WTC11 (cell line): ENCODE data around the gene IAPP.

Experiments used
- SP1 ChIP-seq: sonication (generic); formaldehyde crosslinking; conservative IDR thresholded peaks from 2 replicates; pipeline ENCODE4 v1.8.1; 2022; ENCODE audit warnings: missing genetic modification reagents
- ZNF263 ChIP-seq: sonication (generic); formaldehyde crosslinking; IDR thresholded peaks from 2 replicates; pipeline ENCODE4 v1.8.1; 2022; ENCODE audit warnings: low read depth, mild to moderate bottlenecking, moderate library complexity, missing genetic modification reagents
- TF ChIP-seq, protein P1 (sequence below): fragments of 200-600 bp; IDR thresholded peaks from 2 replicates; pipeline ENCODE4 v1.8.0; 2022; ENCODE audit warnings: antibody characterized with exemption
- TF ChIP-seq, protein P2 (sequence below): sonication (generic); formaldehyde crosslinking; IDR thresholded peaks from 2 replicates; pipeline ENCODE4 v1.8.1; 2022; ENCODE audit warnings: low read depth, missing genetic modification reagents, borderline replicate concordance
- TF ChIP-seq, protein P3 (sequence below): sonication (generic); formaldehyde crosslinking; IDR thresholded peaks from 2 replicates; pipeline ENCODE4 v1.8.1; 2022; ENCODE audit warnings: mild to moderate bottlenecking, missing genetic modification reagents, moderate library complexity, borderline replicate concordance
- TF ChIP-seq, protein P4 (sequence below): fragments of 250-450 bp; sonication (Bioruptor Pico); IDR thresholded peaks from 2 replicates; pipeline ENCODE4 v2.1.2; 2022; ENCODE audit warnings: mild to moderate bottlenecking, moderate library complexity
- TF ChIP-seq, protein P5 (sequence below): sonication (generic); formaldehyde crosslinking; conservative IDR thresholded peaks from 2 replicates; pipeline ENCODE4 v1.8.1; 2022; ENCODE audit warnings: mild to moderate bottlenecking, missing genetic modification reagents
- TF ChIP-seq, protein P6 (sequence below): sonication (generic); formaldehyde crosslinking; IDR thresholded peaks from 2 replicates; pipeline ENCODE4 v1.8.1; 2023; ENCODE audit warnings: mild to moderate bottlenecking, missing genetic modification reagents

DNA sequence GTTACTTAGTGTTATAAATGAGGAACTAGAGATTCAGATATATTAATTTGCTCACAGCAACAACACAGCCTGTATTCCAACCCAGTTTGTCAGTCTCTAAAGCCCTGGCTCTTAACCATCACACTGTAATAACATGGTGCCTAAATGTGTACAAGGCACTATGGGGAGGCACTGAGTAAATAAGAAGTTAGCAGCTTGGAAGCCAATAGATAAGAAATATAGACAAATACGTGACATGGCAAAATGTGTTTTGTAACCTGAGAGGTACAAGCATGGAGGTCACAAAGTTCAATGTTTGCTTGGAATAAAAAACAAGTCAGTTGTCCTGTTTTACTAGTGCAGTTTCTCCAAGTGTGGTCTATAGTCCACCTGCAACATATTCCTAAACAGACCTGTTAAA is 21.7 kb upstream of the IAPP start:
- TF ChIP-seq, protein P1, sequence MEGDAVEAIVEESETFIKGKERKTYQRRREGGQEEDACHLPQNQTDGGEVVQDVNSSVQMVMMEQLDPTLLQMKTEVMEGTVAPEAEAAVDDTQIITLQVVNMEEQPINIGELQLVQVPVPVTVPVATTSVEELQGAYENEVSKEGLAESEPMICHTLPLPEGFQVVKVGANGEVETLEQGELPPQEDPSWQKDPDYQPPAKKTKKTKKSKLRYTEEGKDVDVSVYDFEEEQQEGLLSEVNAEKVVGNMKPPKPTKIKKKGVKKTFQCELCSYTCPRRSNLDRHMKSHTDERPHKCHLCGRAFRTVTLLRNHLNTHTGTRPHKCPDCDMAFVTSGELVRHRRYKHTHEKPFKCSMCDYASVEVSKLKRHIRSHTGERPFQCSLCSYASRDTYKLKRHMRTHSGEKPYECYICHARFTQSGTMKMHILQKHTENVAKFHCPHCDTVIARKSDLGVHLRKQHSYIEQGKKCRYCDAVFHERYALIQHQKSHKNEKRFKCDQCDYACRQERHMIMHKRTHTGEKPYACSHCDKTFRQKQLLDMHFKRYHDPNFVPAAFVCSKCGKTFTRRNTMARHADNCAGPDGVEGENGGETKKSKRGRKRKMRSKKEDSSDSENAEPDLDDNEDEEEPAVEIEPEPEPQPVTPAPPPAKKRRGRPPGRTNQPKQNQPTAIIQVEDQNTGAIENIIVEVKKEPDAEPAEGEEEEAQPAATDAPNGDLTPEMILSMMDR, result no peak
- TF ChIP-seq, protein P2, sequence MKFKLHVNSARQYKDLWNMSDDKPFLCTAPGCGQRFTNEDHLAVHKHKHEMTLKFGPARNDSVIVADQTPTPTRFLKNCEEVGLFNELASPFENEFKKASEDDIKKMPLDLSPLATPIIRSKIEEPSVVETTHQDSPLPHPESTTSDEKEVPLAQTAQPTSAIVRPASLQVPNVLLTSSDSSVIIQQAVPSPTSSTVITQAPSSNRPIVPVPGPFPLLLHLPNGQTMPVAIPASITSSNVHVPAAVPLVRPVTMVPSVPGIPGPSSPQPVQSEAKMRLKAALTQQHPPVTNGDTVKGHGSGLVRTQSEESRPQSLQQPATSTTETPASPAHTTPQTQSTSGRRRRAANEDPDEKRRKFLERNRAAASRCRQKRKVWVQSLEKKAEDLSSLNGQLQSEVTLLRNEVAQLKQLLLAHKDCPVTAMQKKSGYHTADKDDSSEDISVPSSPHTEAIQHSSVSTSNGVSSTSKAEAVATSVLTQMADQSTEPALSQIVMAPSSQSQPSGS (CRISPR knock-in tag), result no peak
- TF ChIP-seq, protein P3, sequence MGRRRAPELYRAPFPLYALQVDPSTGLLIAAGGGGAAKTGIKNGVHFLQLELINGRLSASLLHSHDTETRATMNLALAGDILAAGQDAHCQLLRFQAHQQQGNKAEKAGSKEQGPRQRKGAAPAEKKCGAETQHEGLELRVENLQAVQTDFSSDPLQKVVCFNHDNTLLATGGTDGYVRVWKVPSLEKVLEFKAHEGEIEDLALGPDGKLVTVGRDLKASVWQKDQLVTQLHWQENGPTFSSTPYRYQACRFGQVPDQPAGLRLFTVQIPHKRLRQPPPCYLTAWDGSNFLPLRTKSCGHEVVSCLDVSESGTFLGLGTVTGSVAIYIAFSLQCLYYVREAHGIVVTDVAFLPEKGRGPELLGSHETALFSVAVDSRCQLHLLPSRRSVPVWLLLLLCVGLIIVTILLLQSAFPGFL (CRISPR knock-in tag), result no peak
- TF ChIP-seq SP1 (no peak), ZNF263 (no peak)
- TF ChIP-seq, protein P4, sequence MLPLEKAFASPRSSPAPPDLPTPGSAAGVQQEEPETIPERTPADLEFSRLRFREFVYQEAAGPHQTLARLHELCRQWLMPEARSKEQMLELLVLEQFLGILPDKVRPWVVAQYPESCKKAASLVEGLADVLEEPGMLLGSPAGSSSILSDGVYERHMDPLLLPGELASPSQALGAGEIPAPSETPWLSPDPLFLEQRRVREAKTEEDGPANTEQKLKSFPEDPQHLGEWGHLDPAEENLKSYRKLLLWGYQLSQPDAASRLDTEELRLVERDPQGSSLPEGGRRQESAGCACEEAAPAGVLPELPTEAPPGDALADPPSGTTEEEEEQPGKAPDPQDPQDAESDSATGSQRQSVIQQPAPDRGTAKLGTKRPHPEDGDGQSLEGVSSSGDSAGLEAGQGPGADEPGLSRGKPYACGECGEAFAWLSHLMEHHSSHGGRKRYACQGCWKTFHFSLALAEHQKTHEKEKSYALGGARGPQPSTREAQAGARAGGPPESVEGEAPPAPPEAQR (CRISPR knock-in tag), result no peak
- TF ChIP-seq, protein P5, sequence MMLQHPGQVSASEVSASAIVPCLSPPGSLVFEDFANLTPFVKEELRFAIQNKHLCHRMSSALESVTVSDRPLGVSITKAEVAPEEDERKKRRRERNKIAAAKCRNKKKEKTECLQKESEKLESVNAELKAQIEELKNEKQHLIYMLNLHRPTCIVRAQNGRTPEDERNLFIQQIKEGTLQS (CRISPR knock-in tag), result no peak
- TF ChIP-seq, protein P6, sequence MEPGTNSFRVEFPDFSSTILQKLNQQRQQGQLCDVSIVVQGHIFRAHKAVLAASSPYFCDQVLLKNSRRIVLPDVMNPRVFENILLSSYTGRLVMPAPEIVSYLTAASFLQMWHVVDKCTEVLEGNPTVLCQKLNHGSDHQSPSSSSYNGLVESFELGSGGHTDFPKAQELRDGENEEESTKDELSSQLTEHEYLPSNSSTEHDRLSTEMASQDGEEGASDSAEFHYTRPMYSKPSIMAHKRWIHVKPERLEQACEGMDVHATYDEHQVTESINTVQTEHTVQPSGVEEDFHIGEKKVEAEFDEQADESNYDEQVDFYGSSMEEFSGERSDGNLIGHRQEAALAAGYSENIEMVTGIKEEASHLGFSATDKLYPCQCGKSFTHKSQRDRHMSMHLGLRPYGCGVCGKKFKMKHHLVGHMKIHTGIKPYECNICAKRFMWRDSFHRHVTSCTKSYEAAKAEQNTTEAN (CRISPR knock-in tag), result no peak
